Neural progenitor cell (in vitro differentiated cells): ENCODE measurements around the gene MFAP1. TPM values are rescaled to one million over a fixed set of nuclear protein-coding genes. Genes with fewer than 3 reads are reported as not detected.

Source experiments
- DNase-seq: peaks from one replicate; pipeline ENCODE4 v3.0.0-alpha.2; 2016; ENCODE audit warnings: low spot score
- H2AFZ ChIP-seq: fragments of 200-600 bp; sonication (generic); replicated peaks from 2 replicates; pipeline ENCODE4 v1.6.1; 2016; ENCODE audit warnings: antibody characterized with exemption
- H3F3A ChIP-seq: fragments of 200-600 bp; sonication (generic); 2 replicates; pipeline ENCODE4 v1.6.1; 2016; ENCODE audit warnings: antibody characterized with exemption, low read depth
- H3K27ac ChIP-seq: fragments of 200-600 bp; sonication (generic); 2 replicates; pipeline ENCODE4 v1.5.1; 2016; ENCODE audit warnings: mild to moderate bottlenecking
- H3K27me3 ChIP-seq: fragments of 200-600 bp; sonication (generic); 2 replicates; pipeline ENCODE4 v1.6.1; 2016; ENCODE audit warnings: mild to moderate bottlenecking, moderate library complexity
- H3K36me3 ChIP-seq: fragments of 200-600 bp; sonication (generic); 2 replicates; pipeline ENCODE4 v1.5.1; 2016
- H3K4me1 ChIP-seq: fragments of 200-600 bp; sonication (generic); 2 replicates; pipeline ENCODE4 v1.6.1; 2016; ENCODE audit warnings: mixed run types
- H3K4me2 ChIP-seq: fragments of 200-600 bp; sonication (generic); 2 replicates; pipeline ENCODE4 v1.6.1; 2016
- H3K4me3 ChIP-seq: fragments of 200-600 bp; sonication (generic); 2 replicates; pipeline ENCODE4 v1.5.1; 2016
- H3K79me2 ChIP-seq: fragments of 200-600 bp; sonication (generic); 2 replicates; pipeline ENCODE4 v1.6.1; 2016; ENCODE audit warnings: low read depth
- H3K9ac ChIP-seq: fragments of 200-600 bp; sonication (generic); 2 replicates; pipeline ENCODE4 v1.6.1; 2016
- H3K9me3 ChIP-seq: fragments of 200-600 bp; sonication (generic); 2 replicates; pipeline ENCODE4 v1.5.1; 2016; ENCODE audit warnings: low read depth
- H4K20me1 ChIP-seq: fragments of 200-600 bp; sonication (generic); 2 replicates; pipeline ENCODE4 v1.6.1; 2016; ENCODE audit warnings: low read depth
- H3K27ac Mint-ChIP-seq: 3 replicates; pipeline ENCODE4 v1.8.0; 2021; ENCODE audit warnings: mixed read lengths
- H3K27me3 Mint-ChIP-seq: 2 replicates; pipeline ENCODE4 v1.8.0; 2022; ENCODE audit warnings: low read depth, mild to moderate bottlenecking, inconsistent platforms, moderate library complexity, mixed read lengths; ENCODE audit not compliant: insufficient read depth
- H3K36me3 Mint-ChIP-seq: 3 replicates; pipeline ENCODE4 v1.8.0; 2021; ENCODE audit warnings: mixed read lengths
- H3K4me1 Mint-ChIP-seq: 3 replicates; pipeline ENCODE4 v1.8.0; 2021; ENCODE audit warnings: mixed read lengths
- H3K4me3 Mint-ChIP-seq: 3 replicates; pipeline ENCODE4 v1.8.0; 2021; ENCODE audit warnings: mild to moderate bottlenecking, moderate library complexity, mixed read lengths
- H3K9me3 Mint-ChIP-seq: 3 replicates; pipeline ENCODE4 v1.8.0; 2020; ENCODE audit warnings: mixed read lengths
- EZH2 ChIP-seq: fragments of 200-600 bp; sonication (generic); IDR thresholded peaks from 2 replicates; pipeline ENCODE4 v1.6.1; 2017; ENCODE audit warnings: antibody characterized with exemption, mild to moderate bottlenecking, moderate library complexity
- EZH2phosphoT487 ChIP-seq: fragments of 200-600 bp; sonication (generic); IDR thresholded peaks from 2 replicates; pipeline ENCODE4 v1.6.1; 2017; ENCODE audit warnings: antibody characterized with exemption
- total RNA-seq: library from RNA; depleted of rRNA; stranded (reverse); fragments of >200 nt; gene quantifications from 2 replicates; pipeline ENCODE4 v1.2.3, GENCODE V29; 2015; ENCODE audit warnings: low replicate concordance
- TF ChIP-seq, protein P1 (sequence below): fragments of 200-600 bp; sonication (generic); IDR thresholded peaks from 2 replicates; pipeline ENCODE4 v1.5.1; 2017; ENCODE audit warnings: antibody characterized with exemption, mild to moderate bottlenecking

Gene MFAP1
- total RNA-seq, 1 donor from 2014 or later = 47.3 TPM

DNA sequence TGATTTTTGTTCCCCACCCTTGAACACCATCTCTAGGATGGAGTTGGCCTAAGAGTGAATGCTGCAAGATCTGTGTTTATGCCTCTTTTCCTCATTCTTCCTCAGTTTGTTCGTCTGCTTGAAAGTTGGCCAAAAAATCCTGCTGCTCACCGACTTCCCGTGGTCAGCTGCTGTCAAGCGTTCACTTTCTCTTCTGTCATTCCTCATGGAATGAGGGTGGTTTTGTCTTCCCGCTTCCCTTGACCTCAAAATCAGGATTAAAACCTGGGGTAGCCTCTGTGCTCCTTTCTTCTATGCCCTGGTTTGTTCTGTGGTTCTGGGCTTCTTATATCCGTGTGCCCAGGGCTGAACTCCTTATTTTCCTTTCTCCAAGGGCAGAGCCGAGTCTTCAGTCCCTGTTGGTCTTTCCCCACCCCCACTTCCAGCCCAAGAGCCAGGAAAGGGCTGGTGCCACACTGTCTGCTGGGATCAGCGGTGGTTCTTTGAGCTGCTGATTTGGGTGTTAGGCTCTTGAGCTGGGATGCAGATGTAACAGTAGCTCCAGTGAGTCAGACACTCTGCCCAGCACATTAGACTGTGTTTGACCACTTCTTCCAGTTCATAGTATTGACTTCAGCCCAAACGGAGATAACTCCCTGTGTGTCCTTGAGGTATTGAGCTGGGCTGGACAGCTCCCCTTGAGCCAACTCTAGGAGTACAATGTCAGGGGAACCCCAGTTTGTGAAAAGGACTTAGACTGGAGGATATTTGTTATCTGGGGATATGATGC is 30.0 kb downstream of the MFAP1 start:
- DNase-seq = no peak
- Histone ChIP-seq H3K9me3 (no peaks in the 10 kb centered on the region), H3K36me3 (no peaks in the 10 kb centered on the region), H3K79me2 (peaks cover 31% of the 10 kb centered on the region), H3K4me1 (peaks cover 17% of the 10 kb centered on the region), H2AFZ (no peak overlapping the region), H3K4me3 (no peak overlapping the region), H3K27ac (no peak overlapping the region), H4K20me1 (peaks cover 38% of the 10 kb centered on the region), H3F3A (peaks cover 43% of the 10 kb centered on the region), H3K27me3 (no peaks in the 10 kb centered on the region), H3K9ac (no peak overlapping the region), H3K4me2 (no peak overlapping the region)
- peaks cover 10% of the 10 kb centered on the region for H3K27me3 Mint-ChIP-seq
- TF ChIP-seq, protein P1, sequence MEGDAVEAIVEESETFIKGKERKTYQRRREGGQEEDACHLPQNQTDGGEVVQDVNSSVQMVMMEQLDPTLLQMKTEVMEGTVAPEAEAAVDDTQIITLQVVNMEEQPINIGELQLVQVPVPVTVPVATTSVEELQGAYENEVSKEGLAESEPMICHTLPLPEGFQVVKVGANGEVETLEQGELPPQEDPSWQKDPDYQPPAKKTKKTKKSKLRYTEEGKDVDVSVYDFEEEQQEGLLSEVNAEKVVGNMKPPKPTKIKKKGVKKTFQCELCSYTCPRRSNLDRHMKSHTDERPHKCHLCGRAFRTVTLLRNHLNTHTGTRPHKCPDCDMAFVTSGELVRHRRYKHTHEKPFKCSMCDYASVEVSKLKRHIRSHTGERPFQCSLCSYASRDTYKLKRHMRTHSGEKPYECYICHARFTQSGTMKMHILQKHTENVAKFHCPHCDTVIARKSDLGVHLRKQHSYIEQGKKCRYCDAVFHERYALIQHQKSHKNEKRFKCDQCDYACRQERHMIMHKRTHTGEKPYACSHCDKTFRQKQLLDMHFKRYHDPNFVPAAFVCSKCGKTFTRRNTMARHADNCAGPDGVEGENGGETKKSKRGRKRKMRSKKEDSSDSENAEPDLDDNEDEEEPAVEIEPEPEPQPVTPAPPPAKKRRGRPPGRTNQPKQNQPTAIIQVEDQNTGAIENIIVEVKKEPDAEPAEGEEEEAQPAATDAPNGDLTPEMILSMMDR = no peak
- no peak for TF ChIP-seq EZH2
- no peaks in the 10 kb centered on the region for H3K9me3 Mint-ChIP-seq
- peaks cover 41% of the 10 kb centered on the region for H3K4me1 Mint-ChIP-seq
- no peak overlapping the region for H3K27ac Mint-ChIP-seq
- H3K36me3 Mint-ChIP-seq = peaks cover 34% of the 10 kb centered on the region
- H3K4me3 Mint-ChIP-seq = peak overlapping the region; percentile 98

- H3K9me3 Mint-ChIP-seq = no peaks in the 10 kb centered on the region
- no peak for DNase-seq
- no peak overlapping the region for H3K27ac ChIP-seq
Observed at GRCh38 chr15:43793647-43794046, 30.8 kb downstream of the MFAP1 start.

GRCh38 chr15:43792761-43793476 is 31.6 kb downstream of the MFAP1 start:
- Histone ChIP-seq H3K4me3 (peak overlapping the region; percentile 99), H3K36me3 (no peaks in the 10 kb centered on the region), H3K9me3 (no peaks in the 10 kb centered on the region), H3F3A (peaks cover 34% of the 10 kb centered on the region), H4K20me1 (peaks cover 38% of the 10 kb centered on the region), H3K9ac (peak overlapping the region; percentile 79), H3K4me1 (peaks cover 13% of the 10 kb centered on the region), H3K27ac (peak overlapping the region; percentile 72), H3K79me2 (peaks cover 31% of the 10 kb centered on the region), H3K4me2 (peak overlapping the region; percentile 94), H3K27me3 (no peaks in the 10 kb centered on the region), H2AFZ (peak overlapping the region; percentile 37)
- no peak for TF ChIP-seq EZH2
- no peak for TF ChIP-seq EZH2phosphoT487
- TF ChIP-seq, protein P1 = no peak
- peak; percentile 33 for DNase-seq
- Mint-ChIP-seq H3K27me3 (peaks cover 7% of the 10 kb centered on the region), H3K4me1 (peaks cover 32% of the 10 kb centered on the region), H3K4me3 (peak overlapping the region; percentile 98), H3K27ac (peak overlapping the region; percentile 98), H3K9me3 (no peaks in the 10 kb centered on the region), H3K36me3 (peaks cover 30% of the 10 kb centered on the region)

More at GRCh38 chr15:43793647-43794046, 30.8 kb downstream of the MFAP1 start:
- Histone ChIP-seq H3K79me2 (peaks cover 31% of the 10 kb centered on the region), H3K36me3 (no peaks in the 10 kb centered on the region), H2AFZ (no peak overlapping the region), H3K4me3 (peak overlapping the region; percentile 99), H3K4me2 (peak overlapping the region; percentile 94), H3K9ac (no peak overlapping the region), H4K20me1 (peaks cover 38% of the 10 kb centered on the region), H3F3A (peaks cover 38% of the 10 kb centered on the region), H3K27me3 (no peaks in the 10 kb centered on the region), H3K9me3 (no peaks in the 10 kb centered on the region), H3K4me1 (peaks cover 13% of the 10 kb centered on the region)
- peak overlapping the region; percentile 98 for H3K4me3 Mint-ChIP-seq
- peak overlapping the region; percentile 87 for H3K27ac Mint-ChIP-seq
- peaks cover 35% of the 10 kb centered on the region for H3K4me1 Mint-ChIP-seq
- H3K27me3 Mint-ChIP-seq = peaks cover 10% of the 10 kb centered on the region
- H3K36me3 Mint-ChIP-seq = peaks cover 32% of the 10 kb centered on the region
- TF ChIP-seq EZH2phosphoT487 (no peak), EZH2 (no peak)
- TF ChIP-seq, protein P1 = no peak
